ENCODE results near the gene SRC.
A peak's percentile ranks its signal among the peaks of the same experiment; 100 is the strongest.

Gene SRC

GRCh38 chr20:37387519-37388269 lies 41.8 kb downstream of the SRC start:
- Mint-ChIP-seq H3K27me3 (no peaks in the 10 kb centered on the region), H3K9me3 (no peaks in the 10 kb centered on the region), H3K4me3 (no peak overlapping the region), H3K36me3 (ENCODE audit: low read depth) (peaks cover 92% of the 10 kb centered on the region), H3K4me1 (ENCODE audit: low read depth) (peaks cover 34% of the 10 kb centered on the region), H3K27ac (no peak overlapping the region)
- intact Hi-C loops (cut with micrococcal nuclease): loop anchor here (10.0 kb wide), 1 partner anchor 193 kb away; no protein-coding TSS in a partner anchor

- Mint-ChIP-seq H3K4me1 (ENCODE audit: low read depth) (peaks cover 28% of the 10 kb centered on the region), H3K27ac (no peak overlapping the region), H3K9me3 (no peaks in the 10 kb centered on the region), H3K4me3 (no peak overlapping the region), H3K36me3 (ENCODE audit: low read depth) (peaks cover 95% of the 10 kb centered on the region), H3K27me3 (no peaks in the 10 kb centered on the region)
- intact Hi-C loops (cut with micrococcal nuclease): loop anchor here (10.0 kb wide), 1 partner anchor 194 kb away; no protein-coding TSS in a partner anchor
These were observed 42.9 kb downstream of the SRC start for GRCh38 chr20:37388831-37389230.

- H3K9me3 Mint-ChIP-seq: no peaks in the 10 kb centered on the region
- H3K4me3 Mint-ChIP-seq: no peak overlapping the region
- H3K27me3 Mint-ChIP-seq: no peaks in the 10 kb centered on the region
- H3K27ac Mint-ChIP-seq: no peak overlapping the region
- peaks cover 30% of the 10 kb centered on the region for H3K4me1 Mint-ChIP-seq (ENCODE audit: low read depth)
- intact Hi-C loops (cut with micrococcal nuclease): loop anchor here (10.0 kb wide), 1 partner anchor 194 kb away; no protein-coding TSS in a partner anchor
- H3K36me3 Mint-ChIP-seq (ENCODE audit: low read depth): peaks cover 98% of the 10 kb centered on the region
These were observed 43.4 kb downstream of the SRC start for GRCh38 chr20:37389241-37389747.

GRCh38 chr20:37389844-37390275 lies 43.9 kb downstream of the SRC start:
- Mint-ChIP-seq H3K36me3 (ENCODE audit: low read depth) (peaks cover 100% of the 10 kb centered on the region), H3K4me1 (ENCODE audit: low read depth) (peaks cover 32% of the 10 kb centered on the region), H3K4me3 (no peak overlapping the region), H3K9me3 (no peaks in the 10 kb centered on the region), H3K27me3 (no peaks in the 10 kb centered on the region), H3K27ac (no peak overlapping the region)
- intact Hi-C loops (cut with micrococcal nuclease): loop anchor here (5.0 to 10.0 kb wide), 2 partner anchors 137 to 195 kb away; partner anchors contain the start of gene BLCAP

GRCh38 chr20:37390503-37390890 lies 44.6 kb downstream of the SRC start:
- peaks cover 100% of the 10 kb centered on the region for H3K36me3 Mint-ChIP-seq (ENCODE audit: low read depth)
- H3K4me3 Mint-ChIP-seq: no peak overlapping the region
- peaks cover 35% of the 10 kb centered on the region for H3K4me1 Mint-ChIP-seq (ENCODE audit: low read depth)
- intact Hi-C loops (cut with micrococcal nuclease): loop anchor here (5.0 kb wide), 1 partner anchor 137 kb away; the partner anchor contains the start of gene BLCAP
- H3K27me3 Mint-ChIP-seq: no peaks in the 10 kb centered on the region
- H3K9me3 Mint-ChIP-seq: no peaks in the 10 kb centered on the region
- no peak overlapping the region for H3K27ac Mint-ChIP-seq

GRCh38 chr20:37390891-37391525 lies 45.1 kb downstream of the SRC start:
- Mint-ChIP-seq H3K4me3 (no peak overlapping the region), H3K27ac (no peak overlapping the region), H3K36me3 (ENCODE audit: low read depth) (peaks cover 100% of the 10 kb centered on the region), H3K9me3 (no peaks in the 10 kb centered on the region), H3K27me3 (no peaks in the 10 kb centered on the region), H3K4me1 (ENCODE audit: low read depth) (peaks cover 38% of the 10 kb centered on the region)
- intact Hi-C loops (cut with micrococcal nuclease): loop anchor here (5.0 kb wide), 1 partner anchor 136 kb away; the partner anchor contains the start of gene BLCAP

- no peaks in the 10 kb centered on the region for H3K9me3 Mint-ChIP-seq
- H3K27me3 Mint-ChIP-seq: no peaks in the 10 kb centered on the region
- peaks cover 39% of the 10 kb centered on the region for H3K4me1 Mint-ChIP-seq (ENCODE audit: low read depth)
- no peak overlapping the region for H3K27ac Mint-ChIP-seq
- intact Hi-C loops (cut with micrococcal nuclease): loop anchor here (5.0 kb wide), 1 partner anchor 135 kb away; the partner anchor contains the start of gene BLCAP
- peaks cover 100% of the 10 kb centered on the region for H3K36me3 Mint-ChIP-seq (ENCODE audit: low read depth)
- H3K4me3 Mint-ChIP-seq: no peak overlapping the region
These were observed 46.7 kb downstream of the SRC start for GRCh38 chr20:37392441-37393195.

- peaks cover 39% of the 10 kb centered on the region for H3K4me1 Mint-ChIP-seq (ENCODE audit: low read depth)
- H3K36me3 Mint-ChIP-seq (ENCODE audit: low read depth): peaks cover 100% of the 10 kb centered on the region
- no peak overlapping the region for H3K4me3 Mint-ChIP-seq
- H3K9me3 Mint-ChIP-seq: no peaks in the 10 kb centered on the region
- no peaks in the 10 kb centered on the region for H3K27me3 Mint-ChIP-seq
- no peak overlapping the region for H3K27ac Mint-ChIP-seq
- intact Hi-C loops (cut with micrococcal nuclease): loop anchor here (5.0 kb wide), 1 partner anchor 134 kb away; the partner anchor contains the start of gene BLCAP
These were observed 47.4 kb downstream of the SRC start for GRCh38 chr20:37393196-37393862.

- Mint-ChIP-seq H3K36me3 (ENCODE audit: low read depth) (peaks cover 100% of the 10 kb centered on the region), H3K4me1 (ENCODE audit: low read depth) (peaks cover 39% of the 10 kb centered on the region), H3K27me3 (no peaks in the 10 kb centered on the region), H3K4me3 (no peak overlapping the region), H3K27ac (no peak overlapping the region), H3K9me3 (no peaks in the 10 kb centered on the region)
- intact Hi-C loops (cut with micrococcal nuclease): loop anchor here (5.0 kb wide), 1 partner anchor 133 kb away; the partner anchor contains the start of gene BLCAP
These were observed 48.1 kb downstream of the SRC start for GRCh38 chr20:37393863-37394542.

- H3K36me3 Mint-ChIP-seq (ENCODE audit: low read depth): peaks cover 100% of the 10 kb centered on the region
- peak overlapping the region; percentile 23 for H3K27ac Mint-ChIP-seq
- intact Hi-C loops (cut with micrococcal nuclease): loop anchor here (5.0 kb wide), 1 partner anchor 133 kb away; the partner anchor contains the start of gene BLCAP
- H3K4me3 Mint-ChIP-seq: no peak overlapping the region
- H3K27me3 Mint-ChIP-seq: no peaks in the 10 kb centered on the region
- H3K4me1 Mint-ChIP-seq (ENCODE audit: low read depth): peaks cover 39% of the 10 kb centered on the region
- H3K9me3 Mint-ChIP-seq: no peaks in the 10 kb centered on the region
These were observed 48.8 kb downstream of the SRC start for GRCh38 chr20:37394543-37395409.

GRCh38 chr20:37395410-37395797 lies 49.5 kb downstream of the SRC start:
- no peaks in the 10 kb centered on the region for H3K9me3 Mint-ChIP-seq
- H3K4me3 Mint-ChIP-seq: no peak overlapping the region
- intact Hi-C loops (cut with micrococcal nuclease): no loop called here
- H3K36me3 Mint-ChIP-seq (ENCODE audit: low read depth): peaks cover 100% of the 10 kb centered on the region
- peaks cover 39% of the 10 kb centered on the region for H3K4me1 Mint-ChIP-seq (ENCODE audit: low read depth)
- peak overlapping the region; percentile 23 for H3K27ac Mint-ChIP-seq
- no peaks in the 10 kb centered on the region for H3K27me3 Mint-ChIP-seq

GRCh38 chr20:37395921-37396415 lies 50.0 kb downstream of the SRC start:
- no peaks in the 10 kb centered on the region for H3K27me3 Mint-ChIP-seq
- no peak overlapping the region for H3K4me3 Mint-ChIP-seq
- peaks cover 39% of the 10 kb centered on the region for H3K4me1 Mint-ChIP-seq (ENCODE audit: low read depth)
- peaks cover 100% of the 10 kb centered on the region for H3K36me3 Mint-ChIP-seq (ENCODE audit: low read depth)
- intact Hi-C loops (cut with micrococcal nuclease): no loop called here
- no peak overlapping the region for H3K27ac Mint-ChIP-seq
- H3K9me3 Mint-ChIP-seq: no peaks in the 10 kb centered on the region

All from dendritic cell treated with granulocyte-macrophage colony-stimulating factor and Interleukin-4, amounts not matched to agents 40 ng/mL and 50 ng/mL, for 4 days (primary cell).